Fibroblast of the conjunctiva (primary cell): ENCODE data around the gene INSR.
"Not testable (repeated sequence)": the region's sequence is repeated elsewhere in the genome, so short reads cannot be mapped to it uniquely, and the experiment has no call there.

Experiments
- DNase-seq: peaks from one replicate; pipeline ENCODE4 v3.0.0-alpha.2; 2010; ENCODE audit warnings: low read depth

The INSR gene

DNA sequence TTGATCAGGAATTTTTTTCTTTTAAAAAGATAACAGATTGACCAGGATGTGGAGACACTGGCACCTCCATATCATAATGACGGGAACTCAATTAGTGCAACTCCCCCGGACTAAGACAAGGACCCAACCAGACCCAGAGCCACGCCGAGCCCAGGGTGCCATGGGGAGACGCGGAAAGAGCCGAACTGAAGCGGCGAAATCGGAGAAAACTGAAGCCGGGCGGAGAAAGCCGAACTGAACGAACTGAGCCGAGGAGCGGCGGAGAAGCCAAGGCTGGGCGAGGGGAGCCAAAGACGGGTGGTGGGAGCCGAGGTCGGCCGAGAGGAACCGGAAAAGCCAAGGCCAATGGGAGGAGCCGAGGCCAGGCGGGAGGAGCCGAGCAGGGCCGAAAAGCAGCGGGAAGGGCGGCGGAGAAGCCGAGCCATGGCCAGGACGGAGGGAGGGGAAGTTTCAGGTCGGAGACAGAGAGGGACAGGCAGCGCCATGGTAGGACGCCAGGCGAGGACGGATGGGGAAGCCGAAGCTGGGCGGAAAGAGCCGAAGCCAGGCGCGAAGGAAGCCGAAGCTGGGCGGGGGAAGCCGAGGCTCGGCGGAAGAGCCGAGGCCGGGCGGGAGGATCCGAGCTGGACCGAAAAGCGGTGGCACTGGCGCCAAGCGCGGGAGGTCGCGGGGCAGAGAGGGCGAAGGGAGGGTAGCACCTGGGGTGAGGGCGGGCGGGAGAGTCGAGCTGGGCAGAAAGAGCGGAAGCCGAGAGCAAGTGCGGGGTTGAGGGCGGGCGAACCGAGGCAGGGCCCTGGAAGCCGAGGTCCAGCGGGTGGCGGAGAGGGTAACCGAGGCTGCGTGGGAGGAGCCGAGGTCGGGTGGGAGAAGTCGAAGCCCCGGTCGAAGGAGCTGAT is 195.3 kb downstream of the INSR start:
- DNase-seq, result peak; percentile 91

DNA sequence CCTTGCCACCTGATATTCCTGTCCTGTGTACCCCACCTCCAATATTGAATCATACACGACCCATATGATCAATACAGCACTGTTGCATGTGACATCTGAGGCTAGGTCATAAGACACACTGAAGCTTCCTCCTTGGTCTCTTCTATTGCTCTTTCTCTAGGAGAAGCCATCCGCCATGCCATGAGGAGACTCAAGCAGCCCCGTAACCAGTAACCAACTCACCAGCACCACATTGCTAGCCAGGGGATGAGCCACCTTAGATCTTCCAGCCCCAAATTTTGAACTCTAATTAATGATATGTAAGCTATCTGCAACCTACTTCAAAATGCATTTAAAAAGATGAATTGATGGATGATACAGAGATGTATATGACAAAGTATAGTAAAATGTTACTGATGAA is 196.1 kb downstream of the INSR start:
- no peak for DNase-seq

GRCh38 chr19:7088999-7089398 is 205.2 kb downstream of the INSR start:
- no peak for DNase-seq

DNA sequence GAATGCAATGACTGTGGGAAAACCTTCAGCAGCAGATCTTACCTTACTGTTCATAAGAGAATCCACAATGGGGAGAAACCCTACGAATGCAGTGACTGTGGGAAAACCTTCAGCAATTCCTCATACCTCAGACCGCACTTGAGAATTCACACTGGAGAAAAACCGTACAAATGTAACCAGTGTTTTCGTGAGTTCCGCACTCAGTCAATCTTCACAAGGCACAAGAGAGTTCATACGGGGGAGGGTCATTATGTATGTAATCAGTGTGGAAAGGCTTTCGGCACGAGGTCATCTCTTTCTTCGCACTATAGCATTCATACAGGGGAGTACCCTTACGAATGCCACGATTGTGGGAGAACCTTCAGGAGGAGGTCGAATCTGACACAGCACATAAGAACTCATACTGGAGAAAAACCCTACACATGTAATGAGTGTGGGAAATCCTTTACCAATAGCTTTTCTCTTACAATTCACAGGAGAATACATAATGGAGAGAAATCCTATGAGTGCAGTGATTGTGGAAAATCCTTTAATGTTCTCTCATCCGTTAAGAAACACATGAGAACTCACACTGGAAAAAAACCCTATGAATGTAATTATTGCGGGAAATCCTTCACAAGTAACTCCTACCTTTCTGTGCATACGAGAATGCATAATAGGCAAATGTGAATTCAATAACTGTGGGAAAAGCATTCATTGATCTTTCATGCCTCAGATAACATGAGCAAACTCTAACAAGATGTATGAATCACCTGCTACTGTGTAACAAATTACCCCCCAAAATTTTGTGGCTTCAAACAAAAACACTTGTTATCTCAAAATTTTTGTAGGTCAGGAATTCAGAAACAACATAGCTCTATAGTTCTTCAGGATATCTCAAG is 210.9 kb downstream of the INSR start:
- no peak for DNase-seq

DNA sequence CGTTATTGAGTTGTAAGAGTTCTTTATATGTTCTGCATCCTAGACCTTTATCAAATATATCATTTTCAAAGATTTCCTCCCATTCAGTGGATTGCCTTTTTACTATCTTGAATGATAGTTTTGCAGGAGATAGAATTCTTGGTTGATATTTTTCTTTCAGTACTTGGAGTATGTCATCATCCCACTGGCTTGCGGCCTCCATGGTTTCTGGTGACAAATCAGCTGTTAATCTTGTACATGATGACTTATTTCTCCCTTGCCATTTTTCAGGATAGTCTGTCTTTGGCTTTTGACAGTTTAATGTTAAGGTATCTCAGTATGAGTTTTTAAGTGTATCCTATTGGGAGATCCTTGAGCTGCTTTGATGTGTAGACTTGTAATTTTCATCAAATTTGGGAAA is 216.2 kb downstream of the INSR start:
- no peak for DNase-seq

DNA sequence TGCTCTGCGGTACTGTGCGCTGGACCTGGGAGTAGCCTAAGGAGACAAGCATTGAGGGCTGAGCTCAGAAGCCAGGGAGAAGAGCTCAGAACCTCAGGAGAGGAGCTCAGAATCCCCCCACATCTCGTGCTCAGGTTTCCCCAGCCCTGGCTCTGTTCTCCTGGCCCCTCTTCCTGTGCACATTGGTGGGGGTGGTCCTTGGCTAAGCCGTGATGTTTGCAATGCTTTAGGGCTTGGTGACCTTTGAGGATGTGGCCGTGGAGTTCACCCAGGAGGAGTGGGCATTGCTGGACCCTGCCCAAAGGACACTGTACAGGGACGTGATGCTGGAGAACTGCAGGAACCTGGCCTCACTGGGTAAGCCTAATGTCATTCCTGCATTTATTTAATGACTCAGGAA is 218.1 kb downstream of the INSR start:
- no peak for DNase-seq

- DNase-seq, result no peak
Observed at GRCh38 chr19:7074705-7075282, 219.4 kb downstream of the INSR start.

GRCh38 chr19:7072541-7072940 is 221.7 kb downstream of the INSR start:
- no peak for DNase-seq

GRCh38 chr19:7069904-7070226 is 224.3 kb downstream of the INSR start:
- DNase-seq, result no peak

GRCh38 chr19:7069042-7069903 is 224.9 kb downstream of the INSR start, which contains the start of gene ZNF557:
Gene ZNF557 (plus strand): TSS chr19:7069703. CDS start chr19:7075075, 5,372 bp downstream.
- peak; percentile 94 for DNase-seq

DNA sequence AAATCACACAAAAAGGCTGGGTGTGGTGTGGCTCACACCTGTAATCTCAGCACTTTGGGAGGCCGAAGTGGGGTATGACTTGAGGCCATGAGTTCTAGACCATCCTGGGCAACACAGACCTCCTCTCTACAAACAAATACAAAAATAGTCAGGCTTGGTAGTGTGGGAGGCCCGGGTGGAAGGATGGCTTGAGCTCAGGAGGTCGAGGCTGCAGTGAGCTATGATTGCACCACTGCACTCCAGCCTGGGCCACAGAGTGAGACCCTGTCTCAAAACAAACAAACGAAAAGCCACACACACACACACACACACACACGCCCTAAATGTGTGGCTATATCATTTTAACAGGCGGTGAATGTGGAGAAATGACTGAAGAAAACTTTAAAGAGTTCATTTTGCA is 225.6 kb downstream of the INSR start:
- no peak for DNase-seq

- no peak for DNase-seq
Observed at GRCh38 chr19:7067716-7068115, 226.5 kb downstream of the INSR start.

DNA sequence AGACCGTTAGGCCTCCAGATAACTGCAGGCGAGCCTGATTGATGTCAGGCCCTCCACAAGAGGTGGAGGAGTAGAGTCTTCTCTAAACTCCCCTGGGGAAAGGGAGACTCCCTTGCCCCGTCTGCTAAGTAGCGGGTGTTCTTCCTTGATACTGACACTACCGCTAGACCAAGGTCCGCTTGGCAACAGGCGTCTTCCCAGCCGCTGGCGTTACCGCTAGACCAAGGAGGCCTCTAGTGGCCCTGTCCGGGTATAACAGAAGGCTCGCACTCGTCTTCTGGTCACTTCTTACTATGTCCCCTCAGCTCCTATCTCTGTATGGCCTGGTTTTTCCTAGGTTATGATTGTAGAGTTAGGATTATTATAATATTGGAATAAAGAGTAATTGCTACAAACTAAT is 227.1 kb downstream of the INSR start:
- DNase-seq, result not testable (repeated sequence)

DNA sequence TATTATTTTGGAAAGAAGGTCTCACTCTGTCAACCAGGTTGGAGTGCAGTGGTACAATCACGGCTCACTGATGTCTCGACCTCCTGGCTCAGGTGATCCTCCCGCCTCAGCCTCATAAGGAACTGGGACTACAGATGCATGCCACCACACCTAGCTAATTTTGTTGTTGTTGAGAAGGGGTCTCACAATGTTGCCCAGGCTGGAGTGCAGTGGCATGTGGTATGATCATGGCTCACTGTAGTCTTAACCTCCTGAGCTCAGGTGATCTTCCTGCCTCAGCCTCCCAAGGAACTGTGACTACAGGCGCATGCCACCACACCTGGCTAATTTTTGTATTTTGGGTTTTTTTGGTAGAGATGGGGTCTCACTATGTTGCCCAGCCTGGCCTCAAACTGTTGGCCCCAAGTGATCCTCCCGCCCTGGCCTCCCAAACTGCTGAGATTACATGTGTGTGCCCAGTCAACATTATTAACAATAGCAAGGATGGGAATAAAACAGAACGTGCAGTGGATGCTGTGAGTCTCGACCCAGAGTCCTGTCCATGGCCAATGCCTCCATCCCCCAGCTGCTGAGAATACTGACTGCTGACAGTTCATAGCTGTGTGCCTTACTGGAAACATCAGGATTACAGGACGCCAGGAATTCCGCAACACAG is 230.3 kb downstream of the INSR start:
- no peak for DNase-seq

DNA sequence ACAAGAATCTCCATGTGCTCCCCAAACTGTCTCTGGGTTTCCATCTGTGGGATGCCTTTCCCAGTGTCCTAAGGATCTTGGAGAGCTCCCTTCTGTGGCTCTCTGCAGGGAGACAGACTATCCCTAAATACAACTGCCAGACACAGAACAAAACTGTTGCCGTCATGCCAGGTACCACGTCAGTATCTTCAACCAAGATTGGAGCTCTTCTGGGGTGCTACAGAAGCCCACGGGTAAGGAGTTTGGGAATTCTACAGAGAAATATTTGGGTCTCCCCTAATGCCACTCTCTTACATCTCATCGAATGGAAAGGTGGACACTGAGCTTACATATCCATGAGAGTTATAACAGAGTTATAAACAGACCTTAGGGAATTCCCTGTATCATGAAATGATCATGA is 230.9 kb downstream of the INSR start:
- no peak for DNase-seq
